HTR-8/SVneo (cell line): ENCODE measurements around the gene ERVW-1.
"Not testable (repeated sequence)": the region's sequence is repeated elsewhere in the genome, so short reads cannot be mapped to it uniquely, and the experiment has no call there.

ENCODE experiments used
- DNase-seq: peaks from one replicate; pipeline ENCODE4 v3.0.0; 2011; ENCODE audit warnings: low spot score, mixed read lengths; ENCODE audit not compliant: insufficient read length
- FAIRE-seq: peaks from 2 replicates; lab custom pipeline; 2011; peaks lifted over from hg19 to GRCh38; lab: Jason Lieb, UNC

ERVW-1 gene, protein sequence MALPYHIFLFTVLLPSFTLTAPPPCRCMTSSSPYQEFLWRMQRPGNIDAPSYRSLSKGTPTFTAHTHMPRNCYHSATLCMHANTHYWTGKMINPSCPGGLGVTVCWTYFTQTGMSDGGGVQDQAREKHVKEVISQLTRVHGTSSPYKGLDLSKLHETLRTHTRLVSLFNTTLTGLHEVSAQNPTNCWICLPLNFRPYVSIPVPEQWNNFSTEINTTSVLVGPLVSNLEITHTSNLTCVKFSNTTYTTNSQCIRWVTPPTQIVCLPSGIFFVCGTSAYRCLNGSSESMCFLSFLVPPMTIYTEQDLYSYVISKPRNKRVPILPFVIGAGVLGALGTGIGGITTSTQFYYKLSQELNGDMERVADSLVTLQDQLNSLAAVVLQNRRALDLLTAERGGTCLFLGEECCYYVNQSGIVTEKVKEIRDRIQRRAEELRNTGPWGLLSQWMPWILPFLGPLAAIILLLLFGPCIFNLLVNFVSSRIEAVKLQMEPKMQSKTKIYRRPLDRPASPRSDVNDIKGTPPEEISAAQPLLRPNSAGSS

DNA sequence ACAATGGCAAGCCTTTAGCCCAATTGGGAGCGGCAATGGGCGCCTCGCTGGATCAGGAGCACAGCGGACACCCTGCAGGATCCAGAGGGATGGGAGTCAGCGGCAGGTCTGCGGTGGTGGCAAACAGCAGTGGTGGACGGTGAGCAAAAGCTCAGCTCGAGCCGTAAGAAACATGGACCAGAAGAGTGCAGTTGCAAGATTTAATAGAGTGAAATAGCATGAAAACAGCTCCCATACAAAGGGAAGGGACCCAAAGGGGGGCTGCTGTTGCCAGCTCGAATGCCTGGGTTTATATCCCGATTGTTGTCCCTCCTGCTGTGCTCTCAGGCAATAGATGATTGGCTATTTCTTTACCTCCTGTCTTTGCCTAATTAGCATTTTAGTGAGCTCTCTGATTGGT, at the start of gene ERVW-1:
ERVW-1 (minus strand) TSS at position 266 of the 400 bp plus-strand sequence. CDS start 7,565 bp downstream, outside the sequence.
- FAIRE-seq, DNase-seq: not testable (repeated sequence)

GRCh38 chr7:92523110-92523509, 45.4 kb upstream of the ERVW-1 start:
- DNase-seq (no peak), FAIRE-seq (no peak)

GRCh38 chr7:92520024-92520423, 42.3 kb upstream of the ERVW-1 start:
- no peak for DNase-seq
- FAIRE-seq = no peak

DNA sequence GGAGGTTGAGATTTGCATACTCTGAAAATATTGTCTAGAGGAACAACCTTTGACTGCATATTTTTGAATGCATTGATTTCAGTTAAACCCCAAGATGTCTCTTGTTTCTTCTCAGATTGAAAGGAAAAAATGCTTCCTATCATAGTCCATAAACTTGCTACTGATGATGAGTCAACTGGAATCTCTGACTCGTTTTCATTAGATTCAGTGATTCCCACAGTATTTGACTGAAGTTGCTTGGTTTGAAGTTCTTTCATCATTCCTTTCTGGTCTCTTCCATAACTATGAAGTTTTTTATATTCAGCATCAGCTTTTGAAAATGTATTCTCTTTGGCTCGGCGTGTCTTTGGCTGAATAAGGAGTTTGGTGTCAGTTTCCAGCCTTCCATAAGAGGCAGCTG, 39.9 kb upstream of the ERVW-1 start:
- DNase-seq (no peak), FAIRE-seq (no peak)

GRCh38 chr7:92513167-92513902, 35.6 kb upstream of the ERVW-1 start:
- no peak for FAIRE-seq
- no peak for DNase-seq

DNA sequence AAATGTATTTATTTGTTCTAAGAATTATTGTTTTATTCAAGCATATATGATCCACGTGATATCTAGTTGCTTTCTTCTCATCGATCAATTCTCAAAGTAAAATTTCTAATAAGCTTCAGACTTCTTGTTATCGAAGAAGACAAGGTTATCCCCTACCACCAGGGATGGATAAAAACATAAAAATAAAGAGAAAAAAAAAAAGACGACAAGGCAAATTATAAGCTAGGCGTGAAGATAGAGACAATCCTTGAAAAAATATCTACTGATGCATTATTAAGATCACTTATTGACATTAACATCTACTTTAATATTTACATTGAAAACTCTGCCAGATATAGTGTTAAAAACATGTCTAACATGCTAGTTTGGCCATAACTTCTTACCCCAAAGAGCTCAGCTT, 31.2 kb upstream of the ERVW-1 start:
- FAIRE-seq = no peak
- DNase-seq = no peak

GRCh38 chr7:92506363-92506762, 28.6 kb upstream of the ERVW-1 start:
- no peak for DNase-seq
- FAIRE-seq = no peak

DNA sequence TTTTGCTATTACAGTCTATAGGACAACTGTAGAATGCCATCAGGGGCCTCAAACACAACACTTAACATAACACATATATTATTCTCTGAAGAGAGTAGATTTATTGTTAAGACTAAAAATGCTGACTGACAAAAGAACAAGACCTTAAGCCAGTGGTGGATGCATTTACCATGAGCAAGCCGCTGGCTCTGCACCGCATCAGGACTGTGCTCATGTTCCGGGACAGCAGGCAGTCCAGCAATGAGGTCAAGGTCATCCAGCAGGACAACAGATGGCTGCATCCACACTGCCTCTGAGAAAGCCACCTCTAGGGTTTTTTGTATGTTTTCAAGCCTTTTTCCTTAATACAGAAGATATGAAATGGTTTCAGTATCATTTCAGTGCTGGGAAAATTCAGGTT, 26.8 kb upstream of the ERVW-1 start:
- DNase-seq (no peak), FAIRE-seq (no peak)

GRCh38 chr7:92503767-92504166, 26.0 kb upstream of the ERVW-1 start:
- DNase-seq (no peak), FAIRE-seq (no peak)

DNA sequence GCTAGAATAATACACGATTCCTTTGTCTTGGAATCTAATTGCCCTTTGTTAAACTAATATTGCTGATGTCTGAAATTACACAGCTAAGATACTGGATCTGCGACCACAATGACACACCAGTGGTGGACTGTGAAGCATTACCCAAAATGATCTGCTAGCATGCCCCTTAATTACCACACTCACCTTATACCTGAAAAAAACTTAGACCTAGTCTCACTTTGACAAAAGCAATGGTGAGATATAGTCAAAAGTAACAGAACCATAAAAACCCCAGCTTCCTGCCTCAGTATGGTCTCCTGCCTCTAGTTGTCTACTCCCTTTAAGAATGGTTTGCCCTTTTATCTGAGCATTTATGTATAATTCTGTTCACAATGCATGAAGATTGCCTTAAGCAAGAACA, 20.8 kb upstream of the ERVW-1 start:
- FAIRE-seq = no peak
- DNase-seq = no peak

GRCh38 chr7:92496876-92497275, 19.1 kb upstream of the ERVW-1 start:
- no peak for FAIRE-seq
- DNase-seq = no peak

GRCh38 chr7:92489634-92490033, 11.9 kb upstream of the ERVW-1 start:
- FAIRE-seq = no peak

DNA sequence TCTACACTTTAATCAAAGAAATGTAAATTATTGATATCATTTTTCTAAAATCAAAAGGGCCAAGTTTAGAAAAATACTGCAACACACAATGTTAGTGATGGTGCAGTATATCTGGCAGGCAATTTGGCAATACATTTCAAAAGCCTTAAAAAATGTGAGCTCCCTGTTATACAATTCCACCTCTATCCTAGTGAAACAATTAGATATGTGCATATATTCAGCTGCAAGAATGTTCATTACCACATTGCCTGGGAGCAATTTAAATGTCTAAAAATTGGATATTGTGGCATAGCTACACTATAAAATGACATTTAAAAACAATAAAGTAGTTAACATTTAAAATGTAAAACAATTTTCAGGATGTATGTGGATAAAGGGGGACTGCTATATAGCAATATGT, 10.1 kb upstream of the ERVW-1 start:
- FAIRE-seq = no peak

More at GRCh38 chr7:92489634-92490033, 11.9 kb upstream of the ERVW-1 start:
- no peak for DNase-seq

DNA sequence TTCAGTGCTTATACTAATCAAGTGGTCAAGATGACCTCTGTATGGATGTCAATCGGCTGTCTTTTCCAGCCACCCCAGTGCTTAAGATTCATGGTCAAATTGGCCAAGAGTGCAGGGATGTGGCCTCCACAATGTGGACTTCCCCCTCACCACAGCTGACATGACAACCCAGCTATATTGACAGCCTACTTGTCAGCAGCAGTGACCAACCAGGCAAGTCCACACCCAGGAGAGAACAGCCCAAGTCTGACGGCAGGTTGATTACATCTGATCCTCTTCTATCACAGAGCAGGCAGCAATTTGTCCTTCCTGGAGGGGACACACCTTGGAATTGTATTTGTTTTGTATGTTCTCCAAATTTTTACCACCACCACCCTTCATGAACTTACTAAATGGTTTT, 8.2 kb upstream of the ERVW-1 start:
- DNase-seq (no peak), FAIRE-seq (no peak)

More for the DNA sequence above, 10.1 kb upstream of the ERVW-1 start:
- DNase-seq = no peak

- FAIRE-seq (no peak), DNase-seq (no peak)
Measured at GRCh38 chr7:92485267-92485892, 7.6 kb upstream of the ERVW-1 start.

DNA sequence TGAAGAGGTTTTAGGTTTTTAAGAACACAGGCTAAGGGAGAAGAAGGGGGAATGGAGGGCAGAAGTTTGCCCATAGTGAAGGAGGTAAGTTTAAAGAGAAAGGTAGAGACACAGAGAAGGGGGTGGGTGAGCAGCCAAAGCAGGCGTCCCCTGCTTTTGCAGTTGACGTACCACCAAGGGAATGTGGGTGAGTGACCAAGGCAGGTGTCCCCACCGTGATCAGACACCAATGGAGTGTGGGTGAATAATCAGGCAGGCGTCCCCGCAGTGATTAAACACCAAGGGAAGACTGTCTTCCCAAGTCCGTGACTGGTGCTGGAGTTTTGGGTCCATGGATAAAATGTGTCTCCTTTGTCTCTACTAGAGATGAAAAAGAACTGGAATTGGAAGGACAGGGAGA, 6.5 kb upstream of the ERVW-1 start:
- DNase-seq, FAIRE-seq: not testable (repeated sequence)

GRCh38 chr7:92483624-92484023, 5.9 kb upstream of the ERVW-1 start:
- not testable (repeated sequence) for FAIRE-seq

GRCh38 chr7:92479146-92479545, 1.4 kb upstream of the ERVW-1 start:
- FAIRE-seq, DNase-seq: not testable (repeated sequence)

More at GRCh38 chr7:92483624-92484023, 5.9 kb upstream of the ERVW-1 start:
- DNase-seq = not testable (repeated sequence)

- DNase-seq = no peak
- FAIRE-seq = no peak
Measured at GRCh38 chr7:92478711-92479110, 965 bp upstream of the ERVW-1 start.

- no peak for FAIRE-seq
Measured at GRCh38 chr7:92478095-92478494, 349 bp upstream of the ERVW-1 start.

More at GRCh38 chr7:92478095-92478494, 349 bp upstream of the ERVW-1 start:
- no peak for DNase-seq
